Activated effector memory CD4-positive, alpha-beta T cell treated with Interleukin-2 at 50 U/mL for 16 hours (primary cell): Measurements from ENCODE around the gene SH3BP5.

Experiments
- DNase-seq: peaks from one replicate; pipeline ENCODE4 v3.0.0-alpha.2; 2020

Gene SH3BP5

GRCh38 chr3:15228147-15228546 lies 104.2 kb downstream of the SH3BP5 start:
- DNase-seq: no peak

GRCh38 chr3:15223685-15224572 lies 108.5 kb downstream of the SH3BP5 start:
- no peak for DNase-seq

- no peak for DNase-seq
These were observed 110.7 kb downstream of the SH3BP5 start for GRCh38 chr3:15221574-15222217.

- DNase-seq: no peak
These were observed 111.7 kb downstream of the SH3BP5 start for GRCh38 chr3:15220661-15221060.

GRCh38 chr3:15220056-15220455 lies 112.3 kb downstream of the SH3BP5 start:
- DNase-seq: no peak

GRCh38 chr3:15218689-15219088 lies 113.7 kb downstream of the SH3BP5 start:
- no peak for DNase-seq

GRCh38 chr3:15217841-15218267 lies 114.5 kb downstream of the SH3BP5 start:
- no peak for DNase-seq

- DNase-seq: no peak
These were observed 115.2 kb downstream of the SH3BP5 start for GRCh38 chr3:15217011-15217671.

- no peak for DNase-seq
These were observed 115.9 kb downstream of the SH3BP5 start for GRCh38 chr3:15216501-15216900.

- DNase-seq: no peak
These were observed 116.4 kb downstream of the SH3BP5 start for GRCh38 chr3:15215996-15216395.

GRCh38 chr3:15214758-15215157 lies 117.6 kb downstream of the SH3BP5 start:
- DNase-seq: no peak

GRCh38 chr3:15211937-15212336 lies 120.4 kb downstream of the SH3BP5 start:
- no peak for DNase-seq

GRCh38 chr3:15207836-15208504 lies 124.4 kb downstream of the SH3BP5 start:
- no peak for DNase-seq

- DNase-seq: peak; percentile 18
These were observed 125.5 kb downstream of the SH3BP5 start for GRCh38 chr3:15206662-15207576.

GRCh38 chr3:15205934-15206661 lies 126.3 kb downstream of the SH3BP5 start, which contains the start of gene CAPN7:
CAPN7 (plus strand) TSS chr3:15206246; CDS start chr3:15206496, 250 bp downstream.
- peak; percentile 94 for DNase-seq

- no peak for DNase-seq
These were observed 126.9 kb downstream of the SH3BP5 start for GRCh38 chr3:15205482-15205933.
